ENCODE data around the gene HSF5.

Gene HSF5

DNA sequence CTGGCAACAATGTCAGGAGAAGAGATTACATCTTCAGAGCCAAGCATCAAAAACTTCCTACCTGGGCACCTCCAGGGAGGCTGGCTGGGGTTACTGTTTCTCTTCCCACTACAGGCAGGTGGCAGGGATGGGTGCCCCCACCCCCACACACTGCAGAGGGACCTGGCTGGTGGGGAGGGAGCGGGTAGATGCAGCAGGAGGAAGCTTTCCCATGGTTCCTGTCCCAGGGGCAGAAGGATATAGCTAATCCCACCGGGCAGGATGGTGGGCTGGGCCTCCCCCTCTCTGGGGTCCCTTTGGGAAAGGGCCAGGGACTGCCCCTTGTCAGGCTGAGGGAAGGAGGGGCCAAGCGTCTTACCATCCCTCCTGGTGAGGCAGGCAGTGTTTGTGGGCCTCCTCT is 42.9 kb upstream of the HSF5 start:
- Histone ChIP-seq H3K27me3 (ENCODE audit: insufficient read depth, poor library complexity, severe bottlenecking) (peaks cover 21% of the 10 kb centered on the region), H3K27ac (replicated peaks) (no peak overlapping the region), H3K4me3 (replicated peaks; ENCODE audit: insufficient read depth, low read length) (no peak overlapping the region)
- DNase-seq (ENCODE audit: low read depth in 1 of 2, low spot score in 1 of 2), result no peak
- TF ChIP-seq, protein P1, sequence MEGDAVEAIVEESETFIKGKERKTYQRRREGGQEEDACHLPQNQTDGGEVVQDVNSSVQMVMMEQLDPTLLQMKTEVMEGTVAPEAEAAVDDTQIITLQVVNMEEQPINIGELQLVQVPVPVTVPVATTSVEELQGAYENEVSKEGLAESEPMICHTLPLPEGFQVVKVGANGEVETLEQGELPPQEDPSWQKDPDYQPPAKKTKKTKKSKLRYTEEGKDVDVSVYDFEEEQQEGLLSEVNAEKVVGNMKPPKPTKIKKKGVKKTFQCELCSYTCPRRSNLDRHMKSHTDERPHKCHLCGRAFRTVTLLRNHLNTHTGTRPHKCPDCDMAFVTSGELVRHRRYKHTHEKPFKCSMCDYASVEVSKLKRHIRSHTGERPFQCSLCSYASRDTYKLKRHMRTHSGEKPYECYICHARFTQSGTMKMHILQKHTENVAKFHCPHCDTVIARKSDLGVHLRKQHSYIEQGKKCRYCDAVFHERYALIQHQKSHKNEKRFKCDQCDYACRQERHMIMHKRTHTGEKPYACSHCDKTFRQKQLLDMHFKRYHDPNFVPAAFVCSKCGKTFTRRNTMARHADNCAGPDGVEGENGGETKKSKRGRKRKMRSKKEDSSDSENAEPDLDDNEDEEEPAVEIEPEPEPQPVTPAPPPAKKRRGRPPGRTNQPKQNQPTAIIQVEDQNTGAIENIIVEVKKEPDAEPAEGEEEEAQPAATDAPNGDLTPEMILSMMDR (IDR thresholded peaks at IDR 0.05; ENCODE audit: insufficient read depth, low read length), result no peak
- TF ChIP-seq, protein P2, sequence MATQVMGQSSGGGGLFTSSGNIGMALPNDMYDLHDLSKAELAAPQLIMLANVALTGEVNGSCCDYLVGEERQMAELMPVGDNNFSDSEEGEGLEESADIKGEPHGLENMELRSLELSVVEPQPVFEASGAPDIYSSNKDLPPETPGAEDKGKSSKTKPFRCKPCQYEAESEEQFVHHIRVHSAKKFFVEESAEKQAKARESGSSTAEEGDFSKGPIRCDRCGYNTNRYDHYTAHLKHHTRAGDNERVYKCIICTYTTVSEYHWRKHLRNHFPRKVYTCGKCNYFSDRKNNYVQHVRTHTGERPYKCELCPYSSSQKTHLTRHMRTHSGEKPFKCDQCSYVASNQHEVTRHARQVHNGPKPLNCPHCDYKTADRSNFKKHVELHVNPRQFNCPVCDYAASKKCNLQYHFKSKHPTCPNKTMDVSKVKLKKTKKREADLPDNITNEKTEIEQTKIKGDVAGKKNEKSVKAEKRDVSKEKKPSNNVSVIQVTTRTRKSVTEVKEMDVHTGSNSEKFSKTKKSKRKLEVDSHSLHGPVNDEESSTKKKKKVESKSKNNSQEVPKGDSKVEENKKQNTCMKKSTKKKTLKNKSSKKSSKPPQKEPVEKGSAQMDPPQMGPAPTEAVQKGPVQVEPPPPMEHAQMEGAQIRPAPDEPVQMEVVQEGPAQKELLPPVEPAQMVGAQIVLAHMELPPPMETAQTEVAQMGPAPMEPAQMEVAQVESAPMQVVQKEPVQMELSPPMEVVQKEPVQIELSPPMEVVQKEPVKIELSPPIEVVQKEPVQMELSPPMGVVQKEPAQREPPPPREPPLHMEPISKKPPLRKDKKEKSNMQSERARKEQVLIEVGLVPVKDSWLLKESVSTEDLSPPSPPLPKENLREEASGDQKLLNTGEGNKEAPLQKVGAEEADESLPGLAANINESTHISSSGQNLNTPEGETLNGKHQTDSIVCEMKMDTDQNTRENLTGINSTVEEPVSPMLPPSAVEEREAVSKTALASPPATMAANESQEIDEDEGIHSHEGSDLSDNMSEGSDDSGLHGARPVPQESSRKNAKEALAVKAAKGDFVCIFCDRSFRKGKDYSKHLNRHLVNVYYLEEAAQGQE (IDR thresholded peaks at IDR 0.05; ENCODE audit: insufficient replicate concordance, low read depth), result no peak
- TF ChIP-seq GABPA (IDR thresholded peaks at IDR 0.05; ENCODE audit: low read depth), result no peak
- no peak for TF ChIP-seq SPI1 (IDR thresholded peaks at IDR 0.05; ENCODE audit: borderline replicate concordance, low read depth)
- no peak for TF ChIP-seq POLR2AphosphoS5 (IDR thresholded peaks at IDR 0.05; ENCODE audit: low read depth)

DNA sequence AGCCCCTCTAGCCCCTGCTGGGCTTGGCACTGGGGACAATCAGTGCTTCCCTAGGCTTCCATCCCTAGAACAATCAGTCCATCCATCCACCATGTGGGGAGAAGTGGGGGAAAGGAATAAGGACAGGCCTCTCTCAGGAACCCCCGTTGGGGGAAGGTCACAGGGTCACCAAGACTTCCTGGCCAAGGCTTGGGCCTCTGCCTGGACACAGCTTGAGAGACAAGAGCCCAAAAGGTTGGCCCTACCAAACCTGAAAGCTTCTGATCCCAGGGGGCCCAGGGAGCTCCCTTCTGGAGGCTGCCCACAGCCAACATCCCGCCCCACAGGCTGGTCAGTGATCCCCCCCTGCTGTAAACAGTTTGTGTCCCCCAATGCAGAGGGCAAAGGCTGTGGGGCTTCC is 42.4 kb upstream of the HSF5 start:
- DNase-seq (ENCODE audit: low read depth in 1 of 2, low spot score in 1 of 2), result no peak
- Histone ChIP-seq H3K27me3 (ENCODE audit: insufficient read depth, poor library complexity, severe bottlenecking) (peaks cover 21% of the 10 kb centered on the region), H3K4me3 (replicated peaks; ENCODE audit: insufficient read depth, low read length) (no peak overlapping the region), H3K27ac (replicated peaks) (no peak overlapping the region)
- TF ChIP-seq GABPA (IDR thresholded peaks at IDR 0.05; ENCODE audit: low read depth), result no peak
- TF ChIP-seq, protein P1 (IDR thresholded peaks at IDR 0.05; ENCODE audit: insufficient read depth, low read length), result no peak
- no peak for TF ChIP-seq POLR2AphosphoS5 (IDR thresholded peaks at IDR 0.05; ENCODE audit: low read depth)
- TF ChIP-seq, protein P2 (IDR thresholded peaks at IDR 0.05; ENCODE audit: insufficient replicate concordance, low read depth), result no peak
- no peak for TF ChIP-seq SPI1 (IDR thresholded peaks at IDR 0.05; ENCODE audit: borderline replicate concordance, low read depth)

DNA sequence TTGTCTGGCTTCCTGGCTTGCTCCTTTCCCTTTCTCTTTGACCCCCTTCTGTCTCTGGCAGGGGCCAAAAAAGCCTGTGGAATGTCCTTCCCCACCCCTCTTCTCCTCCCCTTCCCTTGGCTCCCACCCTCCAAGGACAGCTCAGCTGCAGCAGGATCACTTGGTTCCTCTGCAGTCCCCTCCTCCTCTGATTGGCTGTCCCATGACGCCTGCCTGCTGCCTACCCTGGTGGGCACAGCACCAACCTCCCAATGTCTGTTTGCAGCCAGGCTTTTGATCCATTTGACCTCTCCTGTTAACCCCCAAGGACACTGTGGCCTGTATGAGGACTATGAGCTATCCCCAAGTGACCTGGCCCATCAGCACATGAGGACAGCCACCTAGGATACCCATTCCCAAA is 41.1 kb upstream of the HSF5 start:
- no peak overlapping the region for H3K4me3 ChIP-seq (replicated peaks; ENCODE audit: insufficient read depth, low read length)
- H3K27ac ChIP-seq (replicated peaks), result no peak overlapping the region
- no peak for TF ChIP-seq POLR2AphosphoS5 (IDR thresholded peaks at IDR 0.05; ENCODE audit: low read depth)
- TF ChIP-seq, protein P1 (IDR thresholded peaks at IDR 0.05; ENCODE audit: insufficient read depth, low read length), result no peak
- TF ChIP-seq, protein P2 (IDR thresholded peaks at IDR 0.05; ENCODE audit: insufficient replicate concordance, low read depth), result no peak
- no peak for TF ChIP-seq GABPA (IDR thresholded peaks at IDR 0.05; ENCODE audit: low read depth)
- no peak for TF ChIP-seq SPI1 (IDR thresholded peaks at IDR 0.05; ENCODE audit: borderline replicate concordance, low read depth)
- DNase-seq (ENCODE audit: low read depth in 1 of 2, low spot score in 1 of 2), result no peak
- H3K27me3 ChIP-seq (ENCODE audit: insufficient read depth, poor library complexity, severe bottlenecking), result peaks cover 21% of the 10 kb centered on the region

Data from HL-60 (cell line).